Neural progenitor cell (in vitro differentiated cells): ENCODE data around the gene DUSP8. TPM values are rescaled to one million over a fixed set of nuclear protein-coding genes. Genes with fewer than 3 reads are reported as not detected.
"Not testable (repeated sequence)": the region's sequence is repeated elsewhere in the genome, so short reads cannot be mapped to it uniquely, and the experiment has no call there.

ENCODE experiments used
- DNase-seq: peaks from one replicate; pipeline ENCODE4 v3.0.0-alpha.2; 2016; ENCODE audit warnings: low spot score
- H2AFZ ChIP-seq: fragments of 200-600 bp; sonication (generic); replicated peaks from 2 replicates; pipeline ENCODE4 v1.6.1; 2016; ENCODE audit warnings: antibody characterized with exemption
- H3F3A ChIP-seq: fragments of 200-600 bp; sonication (generic); 2 replicates; pipeline ENCODE4 v1.6.1; 2016; ENCODE audit warnings: antibody characterized with exemption, low read depth
- H3K27ac ChIP-seq: fragments of 200-600 bp; sonication (generic); 2 replicates; pipeline ENCODE4 v1.5.1; 2016; ENCODE audit warnings: mild to moderate bottlenecking
- H3K27me3 ChIP-seq: fragments of 200-600 bp; sonication (generic); 2 replicates; pipeline ENCODE4 v1.6.1; 2016; ENCODE audit warnings: mild to moderate bottlenecking, moderate library complexity
- H3K36me3 ChIP-seq: fragments of 200-600 bp; sonication (generic); 2 replicates; pipeline ENCODE4 v1.5.1; 2016
- H3K4me1 ChIP-seq: fragments of 200-600 bp; sonication (generic); 2 replicates; pipeline ENCODE4 v1.6.1; 2016; ENCODE audit warnings: mixed run types
- H3K4me2 ChIP-seq: fragments of 200-600 bp; sonication (generic); 2 replicates; pipeline ENCODE4 v1.6.1; 2016
- H3K4me3 ChIP-seq: fragments of 200-600 bp; sonication (generic); 2 replicates; pipeline ENCODE4 v1.5.1; 2016
- H3K79me2 ChIP-seq: fragments of 200-600 bp; sonication (generic); 2 replicates; pipeline ENCODE4 v1.6.1; 2016; ENCODE audit warnings: low read depth
- H3K9ac ChIP-seq: fragments of 200-600 bp; sonication (generic); 2 replicates; pipeline ENCODE4 v1.6.1; 2016
- H3K9me3 ChIP-seq: fragments of 200-600 bp; sonication (generic); 2 replicates; pipeline ENCODE4 v1.5.1; 2016; ENCODE audit warnings: low read depth
- H4K20me1 ChIP-seq: fragments of 200-600 bp; sonication (generic); 2 replicates; pipeline ENCODE4 v1.6.1; 2016; ENCODE audit warnings: low read depth
- H3K27ac Mint-ChIP-seq: 3 replicates; pipeline ENCODE4 v1.8.0; 2021; ENCODE audit warnings: mixed read lengths
- H3K27me3 Mint-ChIP-seq: 2 replicates; pipeline ENCODE4 v1.8.0; 2022; ENCODE audit warnings: low read depth, mild to moderate bottlenecking, inconsistent platforms, moderate library complexity, mixed read lengths; ENCODE audit not compliant: insufficient read depth
- H3K36me3 Mint-ChIP-seq: 3 replicates; pipeline ENCODE4 v1.8.0; 2021; ENCODE audit warnings: mixed read lengths
- H3K4me1 Mint-ChIP-seq: 3 replicates; pipeline ENCODE4 v1.8.0; 2021; ENCODE audit warnings: mixed read lengths
- H3K4me3 Mint-ChIP-seq: 3 replicates; pipeline ENCODE4 v1.8.0; 2021; ENCODE audit warnings: mild to moderate bottlenecking, moderate library complexity, mixed read lengths
- H3K9me3 Mint-ChIP-seq: 3 replicates; pipeline ENCODE4 v1.8.0; 2020; ENCODE audit warnings: mixed read lengths
- CTCF ChIP-seq: fragments of 200-600 bp; sonication (generic); IDR thresholded peaks from 2 replicates; pipeline ENCODE4 v1.5.1; 2017; ENCODE audit warnings: antibody characterized with exemption, mild to moderate bottlenecking
- EZH2 ChIP-seq: fragments of 200-600 bp; sonication (generic); IDR thresholded peaks from 2 replicates; pipeline ENCODE4 v1.6.1; 2017; ENCODE audit warnings: antibody characterized with exemption, mild to moderate bottlenecking, moderate library complexity
- total RNA-seq: library from RNA; depleted of rRNA; stranded (reverse); fragments of >200 nt; gene quantifications from 2 replicates; pipeline ENCODE4 v1.2.3, GENCODE V29; 2015; ENCODE audit warnings: low replicate concordance

DUSP8 gene
- total RNA-seq, 1 donor from 2014 or later: 0.09 TPM

DNA sequence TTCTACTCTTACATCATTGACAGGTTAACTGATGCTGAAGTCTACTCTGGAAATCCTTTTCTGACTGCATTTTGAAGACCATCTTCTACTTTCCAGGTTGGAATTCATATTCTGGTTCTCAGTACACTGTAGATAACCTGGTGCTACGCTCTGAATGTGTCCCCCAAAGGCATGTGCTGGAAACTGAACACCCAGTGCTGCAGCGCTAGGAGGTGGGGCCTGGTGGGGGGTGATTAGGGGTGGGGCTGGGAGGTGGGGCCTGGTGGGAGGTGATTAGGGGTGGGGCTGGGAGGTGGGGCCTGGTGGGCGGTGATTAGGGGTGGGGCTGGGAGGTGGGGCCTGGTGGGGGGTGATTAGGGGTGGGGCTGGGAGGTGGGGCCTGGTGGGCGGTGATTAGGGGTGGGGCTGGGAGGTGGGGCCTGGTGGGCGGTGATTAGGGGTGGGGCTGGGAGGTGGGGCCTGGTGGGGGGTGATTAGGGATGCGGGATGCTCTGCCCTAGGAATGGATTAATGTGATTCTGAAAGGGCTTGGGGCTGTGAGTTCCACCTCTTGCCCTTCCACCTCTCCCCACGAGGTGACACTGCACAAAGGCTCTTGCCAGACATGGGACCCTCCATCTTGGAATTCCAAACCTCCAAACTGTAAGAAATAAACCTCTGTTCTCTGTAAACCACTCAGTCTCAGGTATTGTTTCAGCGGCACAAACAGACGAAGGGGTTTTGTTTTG lies 59.4 kb downstream of the DUSP8 start:
- not testable (repeated sequence) for H3K9ac ChIP-seq, H3K27me3 Mint-ChIP-seq, H3K4me2 ChIP-seq, H3F3A ChIP-seq, H3K9me3 Mint-ChIP-seq, H3K36me3 ChIP-seq, H3K4me3 ChIP-seq, H2AFZ ChIP-seq, H3K4me3 Mint-ChIP-seq, H3K27me3 ChIP-seq, H3K36me3 Mint-ChIP-seq, H3K27ac ChIP-seq, H3K9me3 ChIP-seq
- Mint-ChIP-seq H3K4me1 (peaks cover 36% of the 10 kb centered on the region), H3K27ac (peak overlapping the region; percentile 33)
- Histone ChIP-seq H3K79me2 (peaks cover 14% of the 10 kb centered on the region), H4K20me1 (peaks cover 57% of the 10 kb centered on the region), H3K4me1 (peaks cover 19% of the 10 kb centered on the region)
- DNase-seq: peak; percentile 66
- peak; percentile 23 for TF ChIP-seq CTCF

DNA sequence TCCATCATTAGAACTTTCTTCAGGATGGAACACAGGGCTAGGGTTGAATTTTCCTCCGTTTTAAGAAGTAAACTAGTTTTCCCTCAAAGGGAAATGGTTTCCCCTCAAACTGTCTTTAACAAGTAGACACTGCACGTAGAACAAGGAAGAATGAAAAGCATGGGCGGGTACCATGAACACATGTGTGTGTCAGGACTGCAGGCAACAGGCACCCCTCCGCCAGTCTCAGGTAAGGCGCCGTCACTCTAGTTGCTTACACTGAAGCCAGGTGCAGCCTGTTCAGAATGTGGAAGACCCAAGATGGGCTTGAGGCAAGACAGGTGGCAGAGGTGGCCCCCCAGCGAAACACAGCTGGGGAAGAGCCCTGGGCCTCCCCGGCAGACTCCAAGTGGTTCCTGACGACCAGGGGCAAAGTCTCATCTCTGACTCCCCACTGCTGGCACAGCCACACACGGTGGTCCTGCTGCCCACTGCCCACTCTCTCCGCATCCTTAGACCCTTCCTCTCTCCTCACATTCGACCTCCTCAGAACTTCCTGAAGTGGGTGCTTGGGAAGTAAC lies 60.1 kb downstream of the DUSP8 start:
- H3F3A ChIP-seq: peaks cover 9% of the 10 kb centered on the region
- no peak overlapping the region for H2AFZ ChIP-seq
- H3K4me3 ChIP-seq: no peak overlapping the region
- H3K4me3 Mint-ChIP-seq: no peak overlapping the region
- H3K79me2 ChIP-seq: peaks cover 16% of the 10 kb centered on the region
- no peaks in the 10 kb centered on the region for H3K27me3 ChIP-seq
- H3K27ac Mint-ChIP-seq: no peak overlapping the region
- no peak for DNase-seq
- H3K27ac ChIP-seq: no peak overlapping the region
- TF ChIP-seq EZH2: no peak
- peaks cover 24% of the 10 kb centered on the region for H3K4me1 ChIP-seq
- no peaks in the 10 kb centered on the region for H3K27me3 Mint-ChIP-seq
- peaks cover 55% of the 10 kb centered on the region for H4K20me1 ChIP-seq
- no peaks in the 10 kb centered on the region for H3K36me3 ChIP-seq
- no peaks in the 10 kb centered on the region for H3K9me3 Mint-ChIP-seq
- H3K4me1 Mint-ChIP-seq: peaks cover 40% of the 10 kb centered on the region
- H3K9ac ChIP-seq: no peak overlapping the region
- no peaks in the 10 kb centered on the region for H3K9me3 ChIP-seq
- H3K36me3 Mint-ChIP-seq: no peaks in the 10 kb centered on the region
- H3K4me2 ChIP-seq: no peak overlapping the region

- Histone ChIP-seq H3K4me1 (peaks cover 24% of the 10 kb centered on the region), H4K20me1 (peaks cover 55% of the 10 kb centered on the region), H3K36me3 (no peaks in the 10 kb centered on the region), H3F3A (peaks cover 9% of the 10 kb centered on the region), H3K4me2 (no peak overlapping the region), H3K9ac (no peak overlapping the region), H3K79me2 (peaks cover 26% of the 10 kb centered on the region), H2AFZ (no peak overlapping the region), H3K27me3 (no peaks in the 10 kb centered on the region), H3K27ac (no peak overlapping the region), H3K4me3 (no peak overlapping the region), H3K9me3 (no peaks in the 10 kb centered on the region)
- DNase-seq: no peak
- Mint-ChIP-seq H3K4me1 (peaks cover 38% of the 10 kb centered on the region), H3K27ac (no peak overlapping the region), H3K27me3 (peaks cover 2% of the 10 kb centered on the region), H3K9me3 (no peaks in the 10 kb centered on the region), H3K36me3 (no peaks in the 10 kb centered on the region), H3K4me3 (no peak overlapping the region)
- no peak for TF ChIP-seq CTCF
Measured at GRCh38 chr11:1510928-1511327, 61.1 kb downstream of the DUSP8 start.

DNA sequence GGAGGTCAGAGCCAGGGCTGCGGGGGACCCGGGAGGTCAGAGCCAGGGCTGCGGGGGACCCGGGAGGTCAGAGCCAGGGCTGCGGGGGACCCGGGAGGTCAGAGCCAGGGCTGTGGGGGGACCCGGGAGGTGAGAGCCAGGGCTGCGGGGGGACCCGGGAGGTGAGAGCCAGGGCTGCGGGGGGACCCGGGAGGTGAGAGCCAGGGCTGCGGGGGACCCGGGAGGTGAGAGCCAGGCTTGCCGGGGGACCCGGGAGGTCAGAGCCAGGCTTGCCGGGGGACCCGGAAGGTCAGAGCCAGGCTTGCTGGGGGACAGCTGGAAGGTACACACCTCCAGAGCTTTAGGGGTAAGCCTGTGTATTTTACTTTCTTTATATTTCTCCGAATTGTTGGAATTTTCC lies 61.7 kb downstream of the DUSP8 start:
- DNase-seq, H3K4me3 ChIP-seq, H3K27ac Mint-ChIP-seq, H3K36me3 Mint-ChIP-seq, H3K9me3 Mint-ChIP-seq, H3F3A ChIP-seq, H3K27me3 Mint-ChIP-seq, H3K9me3 ChIP-seq, H3K4me2 ChIP-seq, H2AFZ ChIP-seq, H3K27me3 ChIP-seq, H3K27ac ChIP-seq, H3K9ac ChIP-seq, H3K4me3 Mint-ChIP-seq, H3K36me3 ChIP-seq: not testable (repeated sequence)
- peaks cover 37% of the 10 kb centered on the region for H3K4me1 Mint-ChIP-seq
- Histone ChIP-seq H4K20me1 (peaks cover 53% of the 10 kb centered on the region), H3K79me2 (peaks cover 28% of the 10 kb centered on the region), H3K4me1 (peaks cover 24% of the 10 kb centered on the region)
